ENCODE data around the gene ATG10. TPM values are rescaled to one million over a fixed set of nuclear protein-coding genes. Genes with fewer than 3 reads are reported as not detected.

Gene ATG10
- total RNA-seq, 4 donors from 2014 or later = 8.5 to 15.2 (median 11.6) TPM

DNA sequence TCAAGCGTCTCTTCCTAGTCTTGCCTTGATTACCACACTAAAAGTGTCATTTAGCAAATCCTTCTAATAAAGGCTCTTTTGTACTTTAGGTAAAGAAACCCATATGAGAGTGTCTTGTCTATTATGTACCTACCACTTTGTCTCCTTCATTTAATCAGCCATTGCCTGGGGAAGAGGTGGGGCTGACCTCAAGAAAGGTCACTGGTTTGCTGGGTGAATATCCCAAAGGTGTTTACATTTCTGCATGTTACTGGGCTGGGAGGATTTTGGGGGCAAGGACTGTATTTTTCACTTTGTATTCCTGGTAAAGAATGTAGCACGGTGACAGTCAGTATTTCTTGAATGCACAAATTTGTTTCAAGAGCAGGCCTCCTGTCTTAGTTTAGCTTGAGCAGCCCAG lies 318.2 kb downstream of the ATG10 start:
- TF ChIP-seq, protein P1, sequence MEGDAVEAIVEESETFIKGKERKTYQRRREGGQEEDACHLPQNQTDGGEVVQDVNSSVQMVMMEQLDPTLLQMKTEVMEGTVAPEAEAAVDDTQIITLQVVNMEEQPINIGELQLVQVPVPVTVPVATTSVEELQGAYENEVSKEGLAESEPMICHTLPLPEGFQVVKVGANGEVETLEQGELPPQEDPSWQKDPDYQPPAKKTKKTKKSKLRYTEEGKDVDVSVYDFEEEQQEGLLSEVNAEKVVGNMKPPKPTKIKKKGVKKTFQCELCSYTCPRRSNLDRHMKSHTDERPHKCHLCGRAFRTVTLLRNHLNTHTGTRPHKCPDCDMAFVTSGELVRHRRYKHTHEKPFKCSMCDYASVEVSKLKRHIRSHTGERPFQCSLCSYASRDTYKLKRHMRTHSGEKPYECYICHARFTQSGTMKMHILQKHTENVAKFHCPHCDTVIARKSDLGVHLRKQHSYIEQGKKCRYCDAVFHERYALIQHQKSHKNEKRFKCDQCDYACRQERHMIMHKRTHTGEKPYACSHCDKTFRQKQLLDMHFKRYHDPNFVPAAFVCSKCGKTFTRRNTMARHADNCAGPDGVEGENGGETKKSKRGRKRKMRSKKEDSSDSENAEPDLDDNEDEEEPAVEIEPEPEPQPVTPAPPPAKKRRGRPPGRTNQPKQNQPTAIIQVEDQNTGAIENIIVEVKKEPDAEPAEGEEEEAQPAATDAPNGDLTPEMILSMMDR (IDR thresholded peaks at IDR 0.05) = no peak
- TF ChIP-seq POLR2A (IDR thresholded peaks at IDR 0.05) = no peak
- Histone ChIP-seq H3K27ac (no peak overlapping the region), H3K9me3 (no peaks in the 10 kb centered on the region), H3K4me3 (replicated peaks in 1 of 3) (no peak overlapping the region), H3K27me3 (no peaks in the 10 kb centered on the region), H3K36me3 (no peaks in the 10 kb centered on the region), H3K4me1 (peaks cover 0 to 6% of the 10 kb centered on the region in 2 donors)
- WGBS, 2 donors = 79 to 81% methylated on average over 2 of the region's 2 CpGs
- intact Hi-C loops (cut with DNase I) = no loop called here
- no peak for DNase-seq

DNA sequence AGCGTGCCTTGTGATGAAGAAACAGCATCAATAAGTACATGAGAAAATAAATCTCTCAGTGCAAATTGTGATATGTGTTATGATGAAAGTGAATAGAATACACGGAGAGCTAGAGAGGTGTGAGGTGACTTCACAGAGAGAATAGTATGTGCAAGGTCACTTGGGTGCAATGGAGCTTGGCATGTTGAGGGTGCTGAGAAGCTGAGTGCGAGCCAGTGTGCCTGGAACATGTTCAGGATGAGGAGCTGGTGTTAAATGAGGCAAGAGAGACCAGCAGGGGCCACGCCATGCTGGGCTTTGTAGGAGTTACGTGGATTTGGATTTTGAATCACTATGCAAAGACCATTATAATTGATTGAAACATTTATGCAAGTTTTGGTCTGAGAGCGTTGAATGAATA lies 319.1 kb downstream of the ATG10 start:
- WGBS, 2 donors = 70% methylated on average over 6 of the region's 6 CpGs

DNA sequence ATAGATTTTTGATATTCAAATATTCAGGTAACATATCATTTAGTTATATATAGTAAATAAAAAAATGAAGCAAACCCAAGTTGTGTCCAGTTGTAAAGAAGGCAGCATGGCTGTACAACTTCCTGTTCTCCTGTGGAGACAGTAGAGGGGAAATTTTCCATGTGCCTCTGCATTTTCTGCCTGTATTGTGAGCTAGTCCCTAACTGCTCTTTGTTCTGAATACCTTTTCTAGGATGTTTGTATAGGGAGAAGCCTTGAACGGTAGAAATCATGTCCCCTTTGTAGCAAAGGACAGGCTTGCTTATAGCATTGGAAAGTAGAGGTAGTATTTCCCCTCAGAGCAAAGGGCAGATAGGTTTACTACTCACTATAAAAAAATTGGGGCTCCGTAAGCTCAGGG lies 319.6 kb downstream of the ATG10 start:
- DNase-seq = no peak
- no peak overlapping the region for H3K4me3 ChIP-seq (replicated peaks in 1 of 3)
- TF ChIP-seq POLR2A (IDR thresholded peaks at IDR 0.05) = no peak
- TF ChIP-seq, protein P1 (IDR thresholded peaks at IDR 0.05) = no peak
- no peak overlapping the region for H3K27ac ChIP-seq
- H3K27me3 ChIP-seq = no peaks in the 10 kb centered on the region
- peaks cover 0 to 6% of the 10 kb centered on the region in 2 donors for H3K4me1 ChIP-seq
- no peaks in the 10 kb centered on the region for H3K9me3 ChIP-seq
- WGBS, 2 donors = 62 to 71% methylated on average over 2 of the region's 2 CpGs
- H3K36me3 ChIP-seq = no peaks in the 10 kb centered on the region
- intact Hi-C loops (cut with DNase I) = no loop called here

More for the DNA sequence above, 319.1 kb downstream of the ATG10 start:
- H3K4me1 ChIP-seq = peaks cover 0 to 6% of the 10 kb centered on the region in 2 donors
- H3K27me3 ChIP-seq = no peaks in the 10 kb centered on the region
- no peaks in the 10 kb centered on the region for H3K9me3 ChIP-seq
- intact Hi-C loops (cut with DNase I) = no loop called here
- H3K4me3 ChIP-seq (replicated peaks in 1 of 3) = no peak overlapping the region
- no peak overlapping the region for H3K27ac ChIP-seq
- TF ChIP-seq POLR2A (IDR thresholded peaks at IDR 0.05) = no peak
- TF ChIP-seq, protein P1 (IDR thresholded peaks at IDR 0.05) = no peak
- H3K36me3 ChIP-seq = no peaks in the 10 kb centered on the region
- peak; percentile 73 to 74 for DNase-seq

DNA sequence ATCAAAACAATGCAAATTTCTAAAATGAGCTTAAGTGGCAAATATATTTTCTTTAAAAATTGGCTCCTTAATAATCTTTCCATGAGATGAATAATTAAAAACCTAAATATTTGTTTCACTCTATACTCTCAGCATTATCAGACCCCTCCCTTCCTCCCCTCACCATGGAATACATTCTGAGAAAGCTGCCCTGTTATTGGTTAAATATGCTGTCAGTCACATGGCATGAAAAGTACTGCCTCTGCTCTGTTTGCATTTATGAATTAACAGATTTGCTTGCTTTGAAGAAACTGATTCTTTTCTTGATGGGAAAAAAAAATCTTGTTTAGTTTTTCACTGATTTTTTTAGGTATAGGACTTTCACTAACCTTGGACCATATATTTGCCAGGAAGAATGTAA lies 323.3 kb downstream of the ATG10 start:
- intact Hi-C loops (cut with DNase I) = no loop called here
- Histone ChIP-seq H3K4me3 (replicated peaks in 1 of 3) (no peak overlapping the region), H3K9me3 (no peaks in the 10 kb centered on the region), H3K27ac (no peak overlapping the region), H3K36me3 (no peaks in the 10 kb centered on the region), H3K27me3 (no peaks in the 10 kb centered on the region), H3K4me1 (no peaks in the 10 kb centered on the region)
- DNase-seq = no peak
- TF ChIP-seq POLR2A (IDR thresholded peaks at IDR 0.05) = no peak
- TF ChIP-seq, protein P1 (IDR thresholded peaks at IDR 0.05) = no peak

DNA sequence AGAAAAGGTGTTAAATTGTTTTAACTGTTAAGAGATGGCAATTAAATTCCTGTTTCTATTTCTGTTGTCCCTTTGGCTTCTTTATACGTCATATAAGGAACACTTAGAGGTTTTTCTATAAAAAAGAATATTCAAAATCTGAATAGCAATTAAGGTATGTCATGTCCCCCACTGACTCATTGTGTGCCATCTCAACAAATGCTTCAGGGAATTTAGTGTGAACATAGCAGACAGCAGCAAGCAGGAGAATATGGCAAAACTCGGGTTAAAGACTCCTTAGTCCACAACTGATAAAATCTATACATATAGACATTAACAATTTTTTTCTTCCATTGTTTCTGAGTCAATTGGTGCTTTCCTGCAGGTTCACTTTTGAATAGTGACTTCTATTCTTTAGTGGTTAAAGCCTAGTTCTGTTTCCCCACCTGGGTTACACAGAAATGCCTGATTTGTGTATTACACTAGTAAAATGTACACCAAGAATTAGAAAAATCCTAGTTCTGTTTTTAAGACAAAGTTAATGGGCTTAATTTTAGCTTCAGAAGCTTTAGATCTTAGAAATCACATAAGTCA lies 324.2 kb downstream of the ATG10 start:
- H3K9me3 ChIP-seq = no peaks in the 10 kb centered on the region
- H3K4me3 ChIP-seq (replicated peaks in 1 of 3) = no peak overlapping the region
- no peaks in the 10 kb centered on the region for H3K4me1 ChIP-seq
- no peaks in the 10 kb centered on the region for H3K27me3 ChIP-seq
- TF ChIP-seq, protein P1 (IDR thresholded peaks at IDR 0.05) = no peak
- no peak for TF ChIP-seq POLR2A (IDR thresholded peaks at IDR 0.05)
- intact Hi-C loops (cut with DNase I) = no loop called here
- no peak for DNase-seq
- WGBS, 2 donors = 88 to 91% methylated on average over 2 of the region's 2 CpGs
- H3K36me3 ChIP-seq = no peaks in the 10 kb centered on the region
- H3K27ac ChIP-seq = no peak overlapping the region

Measured in thyroid gland (tissue), 4 donors.